ENCODE measurements around the gene MRPL12.
A peak's percentile ranks its signal among the peaks of the same experiment; 100 is the strongest.

The MRPL12 gene

DNA sequence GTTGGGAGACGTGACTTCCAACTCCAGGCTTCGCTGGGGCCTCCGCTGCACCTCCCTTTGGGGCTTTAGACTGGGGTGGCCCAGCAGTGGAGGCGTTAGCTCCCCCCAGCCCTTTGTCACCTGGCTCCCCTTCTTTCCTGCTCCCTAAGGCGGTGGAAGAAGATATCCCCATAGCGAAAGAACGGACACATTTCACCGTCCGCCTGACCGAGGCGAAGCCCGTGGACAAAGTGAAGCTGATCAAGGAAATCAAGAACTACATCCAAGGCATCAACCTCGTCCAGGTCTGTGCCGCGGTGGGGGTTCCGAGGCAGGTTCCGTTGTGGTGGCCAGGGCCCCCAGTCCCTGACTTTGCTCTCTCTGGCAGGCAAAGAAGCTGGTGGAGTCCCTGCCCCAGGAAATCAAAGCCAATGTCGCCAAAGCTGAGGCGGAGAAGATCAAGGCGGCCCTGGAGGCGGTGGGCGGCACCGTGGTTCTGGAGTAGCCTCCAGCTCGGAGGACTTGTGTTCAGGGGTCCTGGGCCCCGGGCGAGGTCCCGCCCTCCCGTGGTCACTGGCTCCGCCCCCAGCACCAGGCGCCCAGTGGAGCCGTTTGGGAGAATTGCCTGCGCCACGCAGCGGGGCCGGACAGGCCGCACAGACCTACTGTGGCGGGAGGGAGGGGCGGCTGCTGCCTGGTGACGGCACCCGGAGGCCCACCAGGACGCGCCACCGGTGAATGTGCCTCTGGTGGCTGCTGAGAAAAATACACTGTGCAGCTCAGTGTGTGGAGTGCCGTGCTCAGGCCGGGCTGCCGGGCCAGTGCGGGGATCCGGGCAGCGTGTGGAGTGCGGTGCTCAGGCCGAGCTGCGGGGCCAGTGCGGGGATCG, 3.8 kb downstream of the MRPL12 start:
- Histone ChIP-seq H3K36me3 (peaks cover 48% of the 10 kb centered on the region), H3K27me3 (no peaks in the 10 kb centered on the region)
- TF ChIP-seq, protein P1, sequence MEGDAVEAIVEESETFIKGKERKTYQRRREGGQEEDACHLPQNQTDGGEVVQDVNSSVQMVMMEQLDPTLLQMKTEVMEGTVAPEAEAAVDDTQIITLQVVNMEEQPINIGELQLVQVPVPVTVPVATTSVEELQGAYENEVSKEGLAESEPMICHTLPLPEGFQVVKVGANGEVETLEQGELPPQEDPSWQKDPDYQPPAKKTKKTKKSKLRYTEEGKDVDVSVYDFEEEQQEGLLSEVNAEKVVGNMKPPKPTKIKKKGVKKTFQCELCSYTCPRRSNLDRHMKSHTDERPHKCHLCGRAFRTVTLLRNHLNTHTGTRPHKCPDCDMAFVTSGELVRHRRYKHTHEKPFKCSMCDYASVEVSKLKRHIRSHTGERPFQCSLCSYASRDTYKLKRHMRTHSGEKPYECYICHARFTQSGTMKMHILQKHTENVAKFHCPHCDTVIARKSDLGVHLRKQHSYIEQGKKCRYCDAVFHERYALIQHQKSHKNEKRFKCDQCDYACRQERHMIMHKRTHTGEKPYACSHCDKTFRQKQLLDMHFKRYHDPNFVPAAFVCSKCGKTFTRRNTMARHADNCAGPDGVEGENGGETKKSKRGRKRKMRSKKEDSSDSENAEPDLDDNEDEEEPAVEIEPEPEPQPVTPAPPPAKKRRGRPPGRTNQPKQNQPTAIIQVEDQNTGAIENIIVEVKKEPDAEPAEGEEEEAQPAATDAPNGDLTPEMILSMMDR (IDR thresholded peaks at IDR 0.05; ENCODE audit: low read depth, low read length), result peak; percentile 13; the same call in 1 of the 2 replicates

DNA sequence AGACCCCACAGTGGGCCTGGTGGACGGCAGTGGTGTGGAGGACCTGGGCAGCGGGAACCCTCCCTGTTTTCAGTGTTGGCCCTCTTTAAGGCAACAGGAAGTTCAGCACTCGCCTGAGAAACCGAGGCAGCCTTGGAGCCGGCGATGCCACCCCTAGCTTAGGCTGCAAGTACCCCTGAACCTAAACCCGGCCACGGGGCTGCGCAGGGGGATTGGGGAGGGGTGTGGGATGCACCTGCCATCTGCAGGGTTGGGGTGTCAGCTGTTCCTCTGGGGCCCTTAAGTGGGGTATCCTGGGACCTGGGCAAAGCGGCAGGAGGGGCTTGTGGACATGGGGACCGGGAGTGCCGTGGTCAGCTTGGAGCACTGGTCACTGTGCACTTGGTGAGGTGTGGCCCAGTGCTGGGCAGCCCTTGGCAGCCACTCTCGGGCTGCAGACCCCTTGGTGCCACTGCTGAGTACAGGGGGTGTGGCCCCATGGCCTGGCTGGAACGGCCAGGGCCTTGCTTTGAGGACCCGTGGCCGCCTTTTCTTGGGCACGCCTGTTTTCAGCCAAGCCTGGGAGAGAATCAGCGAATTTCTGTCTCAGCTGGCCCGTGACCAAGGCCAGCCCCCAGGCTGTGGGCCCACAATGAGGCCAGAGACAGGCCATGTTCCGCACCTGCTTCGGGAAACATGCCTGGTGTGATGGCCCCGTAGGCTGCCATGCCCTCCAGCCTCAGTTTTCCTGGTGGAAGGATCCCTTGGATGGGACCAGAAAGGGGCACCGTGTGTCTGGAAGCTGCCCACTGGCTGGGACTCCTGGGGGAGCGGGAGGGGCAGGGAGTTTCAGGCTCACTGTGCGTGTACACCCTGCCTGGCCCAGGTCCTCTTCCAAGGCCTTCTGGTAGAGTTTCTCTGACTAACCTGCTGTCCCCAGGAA, 4.8 kb downstream of the MRPL12 start:
- H3K4me1 ChIP-seq, result peaks cover 5% of the 10 kb centered on the region; the same call in 1 of the 2 replicates
- no peak overlapping the region for H3K4me3 ChIP-seq (ENCODE audit: low read depth, low read length)
- peak; percentile 52 for DNase-seq
- no peaks in the 10 kb centered on the region for H3K9me3 ChIP-seq
- peaks cover 43% of the 10 kb centered on the region for H3K36me3 ChIP-seq
- TF ChIP-seq, protein P1 (IDR thresholded peaks at IDR 0.05; ENCODE audit: low read depth, low read length), result no peak
- no peaks in the 10 kb centered on the region for H3K27me3 ChIP-seq

More for the DNA sequence above, 3.8 kb downstream of the MRPL12 start:
- Histone ChIP-seq H3K4me1 (peaks cover 5% of the 10 kb centered on the region; the same call in 1 of the 2 replicates), H3K9me3 (no peaks in the 10 kb centered on the region), H3K4me3 (ENCODE audit: low read depth, low read length) (no peak overlapping the region)
- no peak for DNase-seq

DNA sequence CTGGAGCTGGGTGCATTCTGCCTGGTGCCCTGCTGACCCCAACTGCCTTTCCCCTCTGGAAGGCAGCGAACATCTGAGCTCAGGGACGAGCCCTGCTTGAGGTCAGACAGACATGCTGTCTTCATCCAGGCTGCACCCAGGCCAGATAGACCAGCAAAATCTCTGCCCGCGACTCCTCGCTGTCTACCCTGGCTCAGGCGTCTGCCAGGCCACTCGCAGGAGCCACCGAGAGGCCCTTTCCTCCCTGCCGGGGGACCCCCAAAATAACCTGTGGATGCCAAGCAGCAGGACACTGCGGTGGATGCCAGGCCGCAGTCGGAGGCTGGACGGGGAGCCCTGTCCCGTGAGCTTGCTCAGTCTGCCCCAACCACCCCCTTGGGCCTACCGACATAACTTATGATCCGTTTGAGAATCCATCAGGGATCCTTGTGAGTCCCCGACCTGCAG, 5.6 kb downstream of the MRPL12 start:
- Histone ChIP-seq H3K27me3 (no peaks in the 10 kb centered on the region), H3K4me1 (peaks cover 5% of the 10 kb centered on the region; the same call in 1 of the 2 replicates), H3K36me3 (peaks cover 43% of the 10 kb centered on the region), H3K4me3 (ENCODE audit: low read depth, low read length) (no peak overlapping the region), H3K9me3 (no peaks in the 10 kb centered on the region)
- DNase-seq, result no peak
- TF ChIP-seq, protein P1 (IDR thresholded peaks at IDR 0.05; ENCODE audit: low read depth, low read length), result no peak

DNA sequence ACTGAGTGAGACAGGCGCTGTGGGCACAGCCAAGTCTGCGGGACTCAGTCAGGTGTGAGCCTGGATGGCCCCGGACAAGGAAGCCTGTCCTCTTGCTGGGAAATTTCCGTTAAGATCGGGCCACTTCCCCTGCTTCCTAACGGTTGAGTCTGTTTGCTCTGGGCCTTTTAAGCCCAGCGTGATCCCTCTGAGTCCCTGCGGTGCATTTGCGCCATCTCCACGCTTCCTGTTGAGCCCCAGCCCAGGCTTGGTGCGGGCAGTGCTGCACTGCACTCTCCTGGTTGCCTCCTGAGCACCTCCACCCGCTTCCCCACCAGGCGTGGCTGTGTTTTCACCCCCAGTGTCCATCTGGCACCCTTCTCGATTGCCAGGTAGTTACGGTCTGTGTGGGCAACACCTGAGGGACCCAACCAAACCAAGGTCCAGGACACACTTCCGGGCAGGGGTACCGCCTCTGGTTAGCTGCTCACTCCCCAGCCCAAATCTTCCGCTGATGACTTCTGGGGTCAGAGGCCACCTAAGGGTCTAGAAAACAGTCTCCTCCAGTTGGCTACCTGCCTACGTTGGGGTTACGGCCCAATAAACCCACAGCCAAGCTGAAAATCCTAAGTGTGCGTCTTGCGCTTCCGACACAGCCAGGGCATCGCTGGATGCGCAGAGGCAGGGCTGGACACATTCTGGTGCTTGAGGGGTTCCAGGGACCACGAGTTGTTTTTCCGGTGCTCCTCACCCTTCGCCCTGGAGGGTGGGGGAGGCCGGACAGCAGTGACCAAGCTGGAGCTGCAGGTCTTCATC, 7.5 kb downstream of the MRPL12 start:
- peaks cover 5% of the 10 kb centered on the region; the same call in 1 of the 2 replicates for H3K4me1 ChIP-seq
- no peaks in the 10 kb centered on the region for H3K27me3 ChIP-seq
- no peak for DNase-seq
- H3K9me3 ChIP-seq, result no peaks in the 10 kb centered on the region
- H3K4me3 ChIP-seq (ENCODE audit: low read depth, low read length), result peak overlapping the region; percentile 45
- peaks cover 39% of the 10 kb centered on the region for H3K36me3 ChIP-seq
- TF ChIP-seq, protein P1 (IDR thresholded peaks at IDR 0.05; ENCODE audit: low read depth, low read length), result no peak

DNA sequence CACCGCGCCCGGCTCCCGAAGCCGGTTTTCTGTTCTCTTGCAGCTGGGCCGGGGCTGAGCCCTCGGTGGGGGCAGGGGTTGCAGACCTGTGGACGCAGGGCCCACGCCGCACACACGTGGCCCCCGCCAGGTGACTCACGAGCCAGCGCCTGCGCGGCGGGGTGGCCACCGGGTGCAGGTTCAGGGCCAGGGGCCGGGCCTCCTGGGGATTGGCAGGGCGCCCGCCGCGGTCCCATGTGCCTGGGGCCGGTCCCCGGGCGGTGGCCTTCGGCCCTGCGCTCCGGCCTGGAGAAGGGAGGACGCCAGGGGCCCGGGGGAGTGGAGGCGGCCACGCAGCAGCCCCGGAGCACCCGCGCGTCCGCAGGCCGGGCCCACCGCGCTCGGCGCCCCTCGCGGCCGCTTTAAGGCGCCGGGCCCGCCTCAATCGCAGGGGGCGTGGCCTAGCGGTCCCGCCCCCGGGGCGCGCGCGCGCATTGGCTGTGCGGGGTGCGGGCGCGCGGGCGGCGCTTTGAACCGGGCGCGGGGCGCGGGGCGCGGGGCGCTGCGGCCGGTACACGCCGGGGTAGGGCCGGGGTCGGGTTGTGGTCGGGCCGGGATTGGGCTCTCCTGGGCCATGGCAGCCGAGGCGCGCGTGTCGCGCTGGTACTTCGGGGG, 8.8 kb downstream of the MRPL12 start, which contains the start of gene SLC25A10:
Gene SLC25A10, plus strand, starts transcription at position 471 of the 654 bp plus-strand sequence. Its CDS starts 143 bp downstream, at position 614.
- Histone ChIP-seq H3K27me3 (no peaks in the 10 kb centered on the region), H3K36me3 (peaks cover 27% of the 10 kb centered on the region), H3K4me3 (ENCODE audit: low read depth, low read length) (peak within 1 kb of the TSS; percentile 78), H3K9me3 (no peaks in the 10 kb centered on the region), H3K4me1 (peaks cover 5% of the 10 kb centered on the region; the same call in 1 of the 2 replicates)
- peak; percentile 85 for DNase-seq
- TF ChIP-seq, protein P1 (IDR thresholded peaks at IDR 0.05; ENCODE audit: low read depth, low read length), result no peak
